Stimulated activated CD4-positive, alpha-beta T cell treated with anti-CD3 and anti-CD28 coated beads, TNF-alpha, amount 100 ng/mL, for 1 hour (primary cell): Measurements from ENCODE around the gene SPDYE2B.
"Not testable (repeated sequence)": the region's sequence is repeated elsewhere in the genome, so short reads cannot be mapped to it uniquely, and the experiment has no call there.

Source experiments
- DNase-seq, 3 donors: peaks; one replicate each; pipeline ENCODE4 v3.0.0-alpha.2; 2020; ENCODE audit warnings: low read depth in 3 of 3, low spot score in 1 of 3

The SPDYE2B gene, protein sequence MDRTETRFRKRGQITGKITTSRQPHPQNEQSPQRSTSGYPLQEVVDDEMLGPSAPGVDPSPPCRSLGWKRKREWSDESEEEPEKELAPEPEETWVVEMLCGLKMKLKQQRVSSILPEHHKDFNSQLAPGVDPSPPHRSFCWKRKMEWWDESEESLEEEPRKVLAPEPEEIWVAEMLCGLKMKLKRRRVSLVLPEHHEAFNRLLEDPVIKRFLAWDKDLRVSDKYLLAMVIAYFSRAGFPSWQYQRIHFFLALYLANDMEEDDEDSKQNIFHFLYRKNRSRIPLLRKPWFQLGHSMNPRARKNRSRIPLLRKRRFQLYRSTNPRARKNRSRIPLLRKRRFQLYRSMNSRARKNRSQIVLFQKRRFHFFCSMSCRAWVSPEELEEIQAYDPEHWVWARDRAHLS

DNA sequence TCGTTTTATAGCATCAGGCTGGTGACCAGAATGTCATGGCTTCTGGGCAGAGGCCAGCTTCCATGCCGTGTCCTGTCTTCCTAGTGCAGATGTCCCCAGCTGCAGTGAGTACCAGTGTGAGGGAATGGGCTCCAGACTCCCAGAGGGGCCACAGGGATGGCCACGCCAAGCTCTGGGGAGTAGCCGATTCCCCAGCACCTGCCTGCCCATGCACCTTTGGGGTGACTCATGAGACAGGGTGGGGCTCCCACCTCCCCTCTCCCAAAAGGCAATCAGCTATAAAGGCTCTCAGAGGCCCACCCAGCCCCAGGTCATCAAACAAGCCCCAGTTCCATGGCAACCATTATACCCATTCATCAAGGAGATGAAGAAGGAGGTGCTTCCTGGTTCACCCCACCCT, at the start of gene SPDYE2B:
SPDYE2B (plus strand) TSS at position 396 of the 400 bp plus-strand sequence. CDS start 2,030 bp downstream, outside the sequence.
- DNase-seq, result not testable (repeated sequence)

DNA sequence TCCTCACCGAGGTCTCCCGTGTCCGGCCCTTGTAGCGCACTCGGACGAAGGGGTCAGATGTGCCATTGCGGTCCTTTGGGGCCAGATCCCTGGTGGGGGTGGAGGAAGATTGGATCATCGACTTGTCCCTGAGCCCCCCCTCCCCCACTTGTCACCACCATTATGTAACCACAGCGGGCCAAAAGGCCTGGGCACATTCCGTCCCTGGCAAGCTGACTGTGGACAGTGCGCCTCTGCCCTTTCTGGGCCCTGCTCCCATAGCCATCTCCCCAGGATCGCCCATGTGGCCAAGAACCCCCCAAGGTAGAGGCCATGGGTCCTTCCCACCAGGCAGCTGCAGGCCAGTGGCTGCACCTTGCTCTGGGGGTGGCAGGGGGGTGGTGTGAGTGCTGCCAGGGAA, 47.8 kb upstream of the SPDYE2B start:
- not testable (repeated sequence) for DNase-seq

DNA sequence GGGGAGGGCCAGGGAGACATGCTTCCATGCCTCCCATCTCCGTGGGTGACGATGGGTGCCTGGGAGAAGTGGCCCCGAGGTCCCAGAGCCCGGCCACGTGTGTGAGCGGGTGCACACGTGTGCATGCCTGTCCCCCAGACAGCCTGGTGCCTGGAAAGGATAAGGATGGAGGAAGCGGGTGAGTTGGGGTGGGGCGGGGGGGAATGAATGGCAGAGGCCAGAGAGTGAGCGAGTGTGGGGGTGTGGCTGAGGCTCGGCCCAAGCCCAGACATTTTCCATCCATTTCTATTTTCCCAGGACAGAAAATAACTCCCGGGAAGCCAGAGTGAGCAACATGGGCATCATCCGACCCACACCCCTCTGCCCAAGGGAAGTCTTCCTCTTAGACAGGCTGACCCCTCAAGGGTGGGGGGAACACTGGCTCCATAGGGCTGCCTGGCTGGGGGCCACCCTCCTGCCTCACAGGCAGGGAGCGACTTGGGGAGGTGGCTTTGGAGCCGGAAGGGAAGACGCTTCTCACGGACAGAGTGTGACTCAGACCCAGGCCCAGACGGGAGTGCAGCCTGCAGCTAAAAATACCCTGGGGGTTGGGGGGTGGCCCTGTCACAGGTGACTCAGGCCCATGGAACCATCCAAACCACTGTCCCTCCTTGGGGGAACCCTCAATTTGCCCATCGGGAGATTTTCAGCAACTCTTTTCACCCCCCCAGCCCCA, 45.5 kb upstream of the SPDYE2B start:
- not testable (repeated sequence) for DNase-seq

DNA sequence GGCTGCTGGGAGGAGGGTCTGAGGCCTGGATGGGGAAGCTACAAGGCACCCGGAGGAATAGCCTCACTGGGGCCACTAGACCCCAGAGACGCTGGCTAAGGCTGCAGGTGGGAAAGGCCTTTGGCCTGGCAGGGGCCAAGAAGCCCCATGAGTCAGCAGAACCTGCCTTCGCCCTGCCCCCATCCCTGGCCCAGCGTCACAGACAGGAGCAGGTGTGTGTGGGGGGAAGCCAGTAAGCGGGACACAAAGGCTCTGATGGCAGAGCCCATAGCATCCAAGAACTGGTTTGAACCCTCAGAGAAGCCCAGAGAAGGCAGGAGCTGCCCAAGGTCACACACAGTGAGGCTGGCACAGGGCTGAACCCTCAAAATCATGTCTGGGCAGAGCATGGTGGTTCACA, 43.3 kb upstream of the SPDYE2B start:
- not testable (repeated sequence) for DNase-seq

DNA sequence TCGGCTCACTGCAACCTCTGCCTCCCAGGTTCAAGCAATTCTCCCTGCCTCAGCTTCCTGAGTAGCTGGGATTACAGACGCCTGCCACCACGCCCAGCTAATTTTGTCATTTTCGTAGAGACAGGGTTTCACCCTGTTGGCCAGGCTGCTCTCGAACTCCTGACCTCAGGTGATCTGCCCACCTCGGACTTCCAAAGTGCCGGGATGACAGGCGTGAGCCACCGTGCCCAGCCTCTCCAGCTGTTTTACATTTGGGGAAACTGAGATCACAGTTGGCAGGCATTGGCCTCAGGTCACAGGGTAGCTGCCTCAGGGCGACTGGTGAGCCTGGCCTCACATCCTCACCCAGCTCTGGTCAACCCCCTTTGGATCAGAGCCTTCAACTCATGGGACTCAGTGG, 40.4 kb upstream of the SPDYE2B start:
- DNase-seq, result not testable (repeated sequence)

DNA sequence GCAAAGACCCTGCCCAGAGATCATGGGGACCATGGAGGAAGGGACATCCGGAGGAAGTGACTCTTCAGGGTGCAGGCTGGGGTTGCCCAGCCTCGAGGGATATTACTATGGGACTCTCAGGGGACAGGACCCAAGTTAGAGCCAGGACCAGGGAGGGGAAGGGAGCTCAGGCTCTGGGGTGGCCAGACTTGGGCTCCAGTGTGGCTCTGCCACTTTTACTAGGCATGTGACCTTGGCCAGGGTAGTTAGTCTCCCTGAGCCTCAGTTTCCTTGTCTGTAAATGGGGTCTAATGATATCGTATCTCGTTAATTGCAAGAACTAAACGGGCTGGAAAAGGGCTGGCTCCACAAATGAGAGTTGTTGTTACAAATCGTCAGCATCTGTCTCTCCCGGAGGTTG, 39.7 kb upstream of the SPDYE2B start:
- not testable (repeated sequence) for DNase-seq

DNA sequence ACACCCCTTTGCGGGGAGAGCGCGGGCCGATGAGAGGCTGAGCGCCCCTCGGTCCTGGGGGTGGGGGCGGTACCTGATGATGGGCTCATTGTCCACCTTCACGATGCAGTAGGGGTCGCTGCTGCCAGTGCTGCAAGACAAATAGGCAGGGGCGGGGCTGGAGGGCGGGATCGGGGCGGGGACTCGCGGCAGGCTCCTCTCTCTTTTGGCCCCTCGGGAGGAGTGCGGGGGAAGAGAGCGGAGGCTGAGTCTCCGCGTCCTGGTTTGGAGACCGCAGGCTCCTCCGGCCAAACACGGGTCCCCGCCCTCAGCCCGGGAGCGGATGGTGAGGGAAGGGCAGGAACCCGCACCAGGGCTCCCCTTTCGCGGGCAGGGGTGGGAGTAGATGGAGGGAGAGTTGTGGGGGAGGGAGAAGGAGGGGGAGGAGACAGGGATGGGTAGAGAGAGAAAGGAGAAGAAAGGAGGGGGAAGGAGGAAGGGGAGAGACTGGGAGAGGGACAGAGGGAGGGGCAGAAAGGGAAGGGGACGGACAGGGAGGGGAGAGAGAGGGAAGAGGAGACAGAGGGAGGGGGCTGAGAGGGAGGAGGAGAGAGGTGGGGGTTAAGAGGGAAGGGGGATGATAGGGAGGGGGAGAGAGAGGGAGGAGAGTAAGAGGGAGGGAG, 39.0 kb upstream of the SPDYE2B start:
- not testable (repeated sequence) for DNase-seq

DNA sequence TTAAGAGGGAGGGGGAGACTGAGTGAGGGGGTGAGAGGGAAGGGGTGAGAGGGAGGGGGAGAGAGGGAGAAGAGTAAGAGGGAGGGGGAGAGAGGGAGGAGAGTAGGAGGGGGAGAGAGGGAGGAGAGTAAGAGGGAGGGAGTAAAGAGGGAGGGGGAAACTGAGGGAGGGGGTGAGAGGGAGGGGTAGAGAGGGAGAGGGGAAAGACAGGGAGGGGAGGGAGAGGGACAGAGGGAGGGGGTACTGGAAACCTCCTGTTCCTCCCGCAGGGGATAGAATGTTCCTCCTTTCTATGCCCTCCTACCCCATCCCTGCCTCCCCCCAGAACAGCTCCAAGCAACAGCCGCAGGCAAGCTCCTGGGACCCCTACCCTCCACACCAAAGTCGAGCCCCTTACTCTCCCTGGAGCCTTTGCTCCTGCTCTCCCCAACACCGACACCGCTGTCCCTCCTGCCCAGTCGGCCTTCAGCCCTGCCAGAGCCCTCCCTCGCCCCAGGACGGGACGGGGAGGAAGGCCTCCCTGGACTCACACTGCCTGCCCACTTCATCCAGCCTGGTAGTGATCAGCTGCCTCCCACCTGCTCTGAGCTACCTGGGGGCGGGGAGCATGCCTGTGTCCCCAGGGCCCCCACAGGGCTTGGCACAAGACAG, 38.3 kb upstream of the SPDYE2B start:
- DNase-seq, result not testable (repeated sequence)

DNA sequence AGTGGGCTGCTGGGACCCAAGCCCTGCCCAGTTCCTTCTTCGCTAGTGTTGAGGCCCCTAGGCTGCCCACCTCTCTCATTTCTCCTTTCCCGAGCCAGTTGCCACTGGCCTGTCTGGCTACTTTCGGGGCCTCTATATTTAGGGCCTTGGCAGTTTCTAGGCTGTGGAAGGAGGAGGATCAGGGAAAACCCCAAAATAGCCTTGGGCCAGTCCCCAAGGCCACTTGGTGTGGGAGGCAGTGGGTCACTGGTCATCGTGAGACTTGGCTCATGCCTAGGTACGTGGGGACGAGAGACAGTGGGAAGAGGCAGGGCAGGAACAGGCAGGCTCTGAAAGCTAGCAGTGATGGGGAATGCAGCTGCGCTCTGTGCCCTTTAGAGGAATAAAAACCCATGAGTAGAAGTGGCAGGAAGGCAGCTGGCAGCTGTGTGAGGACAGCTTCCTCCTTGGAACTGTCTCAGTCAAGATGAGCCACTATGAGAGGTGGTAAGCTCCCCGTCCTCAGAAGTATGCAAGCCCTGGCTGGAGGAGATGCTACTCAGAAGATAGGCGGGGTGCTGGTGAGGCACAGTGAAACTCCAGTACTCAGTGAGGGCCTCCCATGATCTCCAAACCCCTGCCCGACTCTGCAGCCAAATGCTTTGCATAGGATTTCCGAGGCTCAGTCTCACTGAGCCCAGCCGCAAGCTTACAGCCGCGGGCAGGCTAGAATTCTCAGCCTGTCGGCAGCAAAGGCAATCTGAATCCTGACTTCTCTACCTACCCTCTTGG, 36.4 kb upstream of the SPDYE2B start:
- not testable (repeated sequence) for DNase-seq

DNA sequence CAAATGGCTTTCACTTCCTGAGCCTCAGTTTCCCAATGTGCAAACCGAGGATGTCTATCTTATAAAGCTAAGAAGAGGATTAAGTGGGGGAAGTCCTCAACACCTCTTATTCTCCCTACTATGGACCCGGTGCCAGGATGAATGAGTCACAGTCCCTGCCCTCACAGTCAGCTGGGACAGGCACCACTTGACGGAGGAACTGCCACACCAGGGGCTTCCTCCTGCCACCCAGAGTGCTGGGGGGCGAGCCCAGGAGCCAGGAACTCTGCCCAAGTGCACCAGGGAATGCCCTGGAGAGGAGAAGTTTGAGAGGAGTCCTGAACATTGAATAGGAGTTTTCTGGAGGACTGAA, 35.8 kb upstream of the SPDYE2B start:
- not testable (repeated sequence) for DNase-seq

DNA sequence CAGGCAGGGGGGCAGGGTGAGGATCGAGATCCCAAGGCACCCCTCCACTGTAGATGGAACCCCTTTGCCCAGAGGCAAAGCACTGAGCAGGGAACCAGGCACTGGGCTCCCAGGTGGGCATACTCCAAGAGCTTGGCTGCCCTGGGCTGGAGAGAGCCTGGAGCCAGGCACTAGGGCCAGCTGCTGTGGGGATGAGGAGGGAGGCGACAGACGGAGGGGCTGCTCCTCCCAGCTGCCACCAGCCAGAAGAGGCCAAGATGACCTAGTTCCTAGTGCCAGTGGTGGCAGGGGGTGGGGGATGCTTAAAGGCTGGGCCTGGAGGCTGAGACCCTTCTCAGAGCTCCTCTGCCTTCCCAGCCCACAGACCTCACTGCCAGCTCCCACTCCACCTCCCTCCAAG, 35.2 kb upstream of the SPDYE2B start:
- not testable (repeated sequence) for DNase-seq

DNA sequence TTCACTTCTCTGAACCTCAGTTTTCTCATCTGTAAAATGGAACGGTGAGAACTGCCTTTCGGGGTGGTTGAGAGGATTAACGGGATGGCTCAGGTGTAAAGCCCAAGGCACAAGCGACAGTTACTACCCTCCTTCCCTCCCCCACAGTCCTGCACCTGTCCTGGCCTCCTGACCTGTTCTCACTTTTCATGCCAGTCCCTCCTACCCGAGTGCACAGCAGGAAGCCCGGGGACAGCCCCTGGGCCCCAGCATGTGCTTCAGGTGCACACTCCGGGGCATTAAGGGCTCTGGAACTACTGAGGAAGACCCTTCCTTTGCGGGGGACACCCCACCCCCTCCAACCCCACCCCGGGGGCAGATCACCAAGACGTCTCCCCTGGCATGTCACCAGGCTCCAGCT, 34.2 kb upstream of the SPDYE2B start:
- not testable (repeated sequence) for DNase-seq

DNA sequence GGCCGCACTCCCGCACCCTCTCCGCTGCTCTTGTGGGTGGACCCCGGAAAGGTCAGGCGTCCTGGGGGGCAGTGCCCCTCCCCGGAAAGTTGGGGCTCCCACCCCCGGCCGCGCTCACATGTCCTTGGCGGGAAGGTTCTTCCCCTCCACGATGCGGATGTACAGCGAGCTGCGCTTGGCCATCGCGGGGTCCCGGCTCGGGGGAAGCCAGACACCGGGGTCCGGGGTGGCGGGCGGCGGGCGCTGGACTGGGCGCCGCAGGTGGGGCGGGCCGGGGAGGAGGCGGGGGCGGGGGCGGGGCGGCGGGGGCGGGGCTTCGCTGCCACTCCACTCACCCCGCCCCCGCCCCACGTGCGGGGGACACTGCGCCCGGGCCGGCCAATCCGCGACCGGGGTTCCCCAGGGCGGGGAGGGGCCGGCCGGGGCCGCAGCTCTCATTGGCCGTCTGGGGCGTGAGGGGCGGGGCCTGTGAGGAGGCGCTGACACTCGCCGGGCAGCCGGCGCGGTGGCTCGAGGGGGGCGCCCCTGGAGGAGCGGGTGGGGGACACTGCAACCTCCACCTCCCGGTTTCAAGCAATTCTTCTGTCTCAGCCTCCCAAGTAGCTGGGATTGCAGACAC, 33.5 kb upstream of the SPDYE2B start, which contains the start of gene RASA4:
RASA4 (minus strand) TSS at position 250 of the 619 bp plus-strand sequence; CDS start at position 183, 67 bp downstream.
- DNase-seq, result peak in 1 of 3 donors; percentile 28

DNA sequence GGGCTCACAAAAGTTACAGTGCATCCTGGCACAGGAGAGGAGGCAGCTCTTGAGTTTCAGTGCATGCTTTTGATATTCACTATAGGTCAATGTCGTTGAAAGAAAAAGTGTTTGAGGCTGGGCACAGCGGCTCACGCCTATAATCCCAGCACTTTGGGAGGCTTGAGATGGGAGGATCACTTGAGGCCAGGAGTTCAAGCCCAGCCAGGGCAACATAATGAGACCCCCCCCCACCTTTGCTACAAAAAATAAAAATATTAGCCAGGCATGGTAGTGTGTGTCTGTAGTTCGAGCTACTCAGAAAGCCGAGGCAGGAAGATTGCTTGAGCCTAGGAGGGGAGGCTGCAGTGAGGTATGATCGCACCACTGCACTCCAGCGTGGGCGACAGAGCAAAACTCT, 32.0 kb upstream of the SPDYE2B start:
- not testable (repeated sequence) for DNase-seq

DNA sequence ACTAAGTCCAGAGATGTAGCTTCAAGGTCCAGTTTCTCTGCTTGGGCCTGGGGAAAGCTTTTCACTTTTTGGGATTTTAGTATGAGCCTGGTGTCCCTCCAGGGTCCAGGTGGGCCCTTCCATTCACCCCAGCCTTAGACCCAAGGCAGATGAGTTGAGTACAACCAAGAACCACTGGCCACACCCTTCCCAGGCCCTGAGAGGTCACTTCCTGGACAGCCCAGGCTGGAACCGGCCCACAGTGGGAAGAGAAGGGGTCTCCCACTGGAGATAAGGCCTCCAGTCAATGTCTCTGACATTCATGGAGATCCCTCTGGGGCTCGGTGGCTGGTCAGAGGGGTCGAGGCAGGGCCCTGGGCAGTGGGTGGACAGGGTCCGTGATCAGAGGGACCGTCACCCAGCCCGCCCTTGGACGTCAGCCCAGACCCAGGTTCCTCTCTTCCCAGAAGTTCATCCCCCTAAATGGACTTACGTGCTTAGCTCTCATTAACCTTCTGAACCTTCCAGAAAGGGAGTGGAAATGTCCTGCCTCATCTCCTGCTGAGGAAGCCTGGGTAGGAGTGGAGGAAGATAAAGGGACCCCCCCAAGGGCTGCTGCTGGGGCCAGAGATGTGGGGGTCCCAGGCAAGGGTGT, 22.7 kb upstream of the SPDYE2B start:
- not testable (repeated sequence) for DNase-seq

DNA sequence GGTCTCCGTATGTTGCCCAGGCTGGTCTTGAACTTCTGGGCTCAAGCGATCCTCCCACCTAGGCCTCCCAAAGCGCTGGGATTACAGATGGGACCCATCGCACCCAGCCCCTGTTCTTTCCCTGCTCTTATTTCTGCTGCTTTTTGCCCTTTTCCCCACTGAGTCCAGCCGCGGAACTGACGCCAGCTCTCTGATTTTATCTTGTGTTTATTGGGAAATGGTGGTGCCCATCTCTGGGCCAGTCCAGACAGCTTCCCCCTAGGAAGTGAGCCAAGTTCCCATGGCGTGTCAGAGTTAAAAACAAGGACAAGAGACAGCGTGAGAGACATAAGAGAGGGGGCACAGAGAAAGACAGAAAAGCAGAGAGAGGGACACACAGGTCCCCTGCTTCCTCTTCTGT, 19.5 kb upstream of the SPDYE2B start:
- not testable (repeated sequence) for DNase-seq

DNA sequence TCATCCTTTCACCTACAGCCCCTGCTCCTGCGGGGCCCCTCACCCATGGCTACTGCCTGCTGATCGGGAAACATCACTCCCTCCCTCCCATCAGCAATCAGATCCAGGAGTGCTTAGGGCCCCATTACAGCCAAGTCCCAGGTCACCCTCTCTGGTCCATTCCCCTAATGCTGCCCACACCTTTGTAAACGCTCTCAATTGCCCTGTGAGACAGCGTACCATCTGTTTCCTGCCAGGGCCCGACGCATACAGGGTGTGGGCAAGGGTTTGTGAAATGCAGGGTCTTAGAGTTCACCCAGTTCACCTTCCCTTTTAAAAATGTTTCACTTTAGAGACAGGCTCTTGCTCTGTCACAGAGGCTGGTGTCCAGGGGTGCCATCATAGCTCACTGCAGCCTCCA, 15.8 kb upstream of the SPDYE2B start:
- not testable (repeated sequence) for DNase-seq

DNA sequence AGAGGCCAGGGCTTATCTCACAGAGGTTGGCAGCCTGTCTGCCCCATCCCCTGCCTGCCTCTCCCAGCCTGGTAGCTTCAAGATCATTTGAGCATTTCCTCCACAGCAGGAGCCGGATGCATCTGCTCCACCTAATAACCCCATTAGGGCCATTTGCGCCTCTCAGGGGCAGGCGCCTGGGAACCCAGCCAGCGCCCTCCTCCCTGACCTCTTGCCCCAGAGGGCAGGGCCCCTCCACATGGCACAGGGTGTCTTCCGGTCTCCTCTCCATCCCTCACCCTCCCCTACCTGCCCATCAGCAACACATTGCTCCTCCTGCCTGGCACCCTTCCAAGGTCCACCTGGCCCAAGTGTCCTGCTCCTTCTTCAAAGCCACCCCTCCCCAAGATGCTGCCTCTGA, 14.8 kb upstream of the SPDYE2B start:
- not testable (repeated sequence) for DNase-seq

DNA sequence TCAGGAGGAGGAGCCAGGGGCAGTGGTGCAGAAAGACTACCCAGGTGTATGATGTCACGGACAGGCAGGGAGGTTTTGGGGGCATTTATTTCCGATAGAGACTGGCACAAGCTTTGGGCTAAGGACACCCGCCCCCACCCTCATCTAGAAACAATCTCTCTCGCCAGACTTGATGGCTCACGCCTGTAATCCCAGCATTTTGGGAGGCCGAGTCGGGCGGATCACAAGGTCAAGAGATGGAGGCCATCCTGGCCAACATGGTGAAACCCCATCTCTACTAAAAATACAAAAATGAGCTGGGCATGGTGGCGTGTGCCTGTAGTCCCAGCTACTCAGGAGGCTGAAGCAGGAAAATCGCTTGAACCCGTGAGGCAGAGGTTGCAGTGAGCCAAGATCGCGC, 13.2 kb upstream of the SPDYE2B start:
- DNase-seq, result not testable (repeated sequence)
